Transverse colon (tissue), 3 donors: ENCODE data around the gene GPBP1L1.

Source experiments
- EP300 ChIP-seq: sonication (generic); formaldehyde crosslinking; IDR thresholded peaks from one replicate; pipeline ENCODE4 v1.6.1; 2017; ENCODE audit warnings: antibody characterized with exemption, low read depth
- POLR2A ChIP-seq: fragments of 450-650 bp; IDR thresholded peaks from one replicate; pipeline ENCODE4 v1.6.1; 2016; ENCODE audit warnings: antibody characterized with exemption, mild to moderate bottlenecking, moderate library complexity
- TF ChIP-seq, protein P1 (sequence below), 5 experiments: fragments of 200-600 bp in 3 of 5; fragments of 450-650 bp in 2 of 5; sonication (generic) in 3 of 5; IDR thresholded peaks; 1 replicate in 2 of 5; 2 replicates in 3 of 5; pipeline ENCODE4 v1.5.1; 2016 to 2017; ENCODE audit warnings: antibody characterized with exemption in 5 of 5, inconsistent platforms in 3 of 5, mild to moderate bottlenecking in 2 of 5, moderate library complexity in 1 of 5

DNA sequence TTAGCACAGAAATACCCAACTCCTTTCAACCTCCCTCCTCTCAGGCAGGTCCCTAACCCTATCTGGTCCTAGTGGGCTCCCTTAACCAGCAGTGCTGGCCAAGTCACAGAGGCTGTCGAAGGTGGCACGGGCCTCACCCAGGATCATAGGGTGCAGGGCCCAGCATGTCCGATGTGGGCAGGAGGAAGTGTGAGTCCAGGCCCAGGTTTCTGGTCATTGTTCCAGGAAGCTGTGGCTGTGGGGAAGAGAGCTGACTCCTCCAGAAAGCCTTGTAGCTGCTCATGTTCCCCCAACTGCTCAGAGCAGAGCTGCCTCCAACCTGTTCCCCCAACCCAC lies 64.9 kb downstream of the GPBP1L1 start:
- TF ChIP-seq POLR2A (no peak), EP300 (no peak)
- TF ChIP-seq, protein P1, sequence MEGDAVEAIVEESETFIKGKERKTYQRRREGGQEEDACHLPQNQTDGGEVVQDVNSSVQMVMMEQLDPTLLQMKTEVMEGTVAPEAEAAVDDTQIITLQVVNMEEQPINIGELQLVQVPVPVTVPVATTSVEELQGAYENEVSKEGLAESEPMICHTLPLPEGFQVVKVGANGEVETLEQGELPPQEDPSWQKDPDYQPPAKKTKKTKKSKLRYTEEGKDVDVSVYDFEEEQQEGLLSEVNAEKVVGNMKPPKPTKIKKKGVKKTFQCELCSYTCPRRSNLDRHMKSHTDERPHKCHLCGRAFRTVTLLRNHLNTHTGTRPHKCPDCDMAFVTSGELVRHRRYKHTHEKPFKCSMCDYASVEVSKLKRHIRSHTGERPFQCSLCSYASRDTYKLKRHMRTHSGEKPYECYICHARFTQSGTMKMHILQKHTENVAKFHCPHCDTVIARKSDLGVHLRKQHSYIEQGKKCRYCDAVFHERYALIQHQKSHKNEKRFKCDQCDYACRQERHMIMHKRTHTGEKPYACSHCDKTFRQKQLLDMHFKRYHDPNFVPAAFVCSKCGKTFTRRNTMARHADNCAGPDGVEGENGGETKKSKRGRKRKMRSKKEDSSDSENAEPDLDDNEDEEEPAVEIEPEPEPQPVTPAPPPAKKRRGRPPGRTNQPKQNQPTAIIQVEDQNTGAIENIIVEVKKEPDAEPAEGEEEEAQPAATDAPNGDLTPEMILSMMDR (IDR thresholded peaks at IDR 0.05) = no peak
